HepG2 (cell line): Measurements from ENCODE around the gene GHRH.

Experiments
- GABPA ChIP-seq, 2 experiments: IDR thresholded peaks; 2 replicates each; pipeline ENCODE4 v1.6.1; 2011 to 2016; ENCODE audit warnings: low read depth in 2 of 2, low read length in 1 of 2, missing biosample characterization in 1 of 2, missing genetic modification characterization in 1 of 2
- U2AF1 ChIP-seq: fragments of 200-400 bp; formaldehyde crosslinking; optimal IDR thresholded peaks from 2 replicates; pipeline ENCODE3; 2017; ENCODE audit warnings: mild to moderate bottlenecking, low read depth, low read length
- ZBTB42 ChIP-seq: sonication (generic); formaldehyde crosslinking; IDR thresholded peaks from 2 replicates; pipeline ENCODE4 v1.5.0; 2020; ENCODE audit warnings: mild to moderate bottlenecking, missing genetic modification reagents
- ZFAT ChIP-seq: sonication (generic); formaldehyde crosslinking; conservative IDR thresholded peaks from 2 replicates; pipeline ENCODE4 v1.8.1; 2023; ENCODE audit warnings: missing genetic modification reagents, inconsistent platforms

- TF ChIP-seq ZBTB42 (CRISPR knock-in tag) = no peak
- no peak for TF ChIP-seq GABPA (IDR thresholded peaks at IDR 0.05; ENCODE audit: low read depth, low read length)
- no peak for TF ChIP-seq GABPA (CRISPR knock-in tag; IDR thresholded peaks at IDR 0.05; ENCODE audit: low read depth)
- TF ChIP-seq U2AF1 = no peak
- no peak for TF ChIP-seq ZFAT (CRISPR knock-in tag)
Observed at GRCh38 chr20:37305079-37305478, 43.5 kb upstream of the GHRH start.
